ENCODE data around the gene MTRF1L. TPM values are rescaled to one million over a fixed set of nuclear protein-coding genes. Genes with fewer than 3 reads are reported as not detected.

MTRF1L gene
- total and polyA plus RNA-seq, 2 of the 13 experiments (the other 11 are each of a cell fraction or from before 2014, with no cell fraction given): 17.6 to 28.7 TPM

DNA sequence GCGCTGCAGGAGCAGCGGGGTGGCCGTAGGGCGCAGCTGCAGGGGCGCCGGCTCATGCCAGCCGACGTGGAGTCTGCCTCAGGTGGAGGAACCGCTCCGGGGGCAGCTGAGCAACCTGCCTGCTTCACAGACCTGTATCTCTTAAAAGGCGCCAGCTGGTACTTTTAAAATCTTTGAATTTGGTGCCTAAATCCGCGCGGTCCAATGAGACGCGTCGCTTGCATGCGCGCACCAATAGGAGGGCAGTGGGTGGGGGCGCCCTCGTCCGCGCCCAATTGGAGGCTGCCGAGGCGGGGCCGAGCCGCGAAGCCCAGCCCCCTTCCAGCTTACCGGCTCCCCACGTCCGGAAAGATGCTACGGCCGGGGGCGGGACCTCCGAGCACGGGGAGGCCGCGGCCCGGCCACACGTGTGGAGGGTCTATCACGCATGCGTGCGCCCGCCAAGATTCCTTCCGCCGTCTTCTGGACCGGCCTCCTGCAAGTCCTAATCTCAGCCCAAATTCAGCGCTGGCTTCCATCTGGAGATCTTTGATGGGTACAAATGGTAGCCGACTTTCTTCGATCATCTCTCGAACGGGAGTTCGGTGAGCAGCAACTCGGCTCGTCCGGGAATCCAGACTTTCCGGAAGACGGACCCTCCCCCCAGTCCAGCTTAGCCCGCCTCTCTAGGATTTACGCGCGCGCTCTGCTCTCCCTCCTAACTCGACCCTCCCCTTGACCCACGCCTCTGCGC is 19.4 kb downstream of the MTRF1L start, which contains the start of gene FBXO5 (continued):
- TF ChIP-seq, protein P1, sequence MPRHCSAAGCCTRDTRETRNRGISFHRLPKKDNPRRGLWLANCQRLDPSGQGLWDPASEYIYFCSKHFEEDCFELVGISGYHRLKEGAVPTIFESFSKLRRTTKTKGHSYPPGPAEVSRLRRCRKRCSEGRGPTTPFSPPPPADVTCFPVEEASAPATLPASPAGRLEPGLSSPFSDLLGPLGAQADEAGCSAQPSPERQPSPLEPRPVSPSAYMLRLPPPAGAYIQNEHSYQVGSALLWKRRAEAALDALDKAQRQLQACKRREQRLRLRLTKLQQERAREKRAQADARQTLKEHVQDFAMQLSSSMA (CRISPR knock-in tag; IDR thresholded peaks at IDR 0.05): peak; percentile 35
- no peak for TF ChIP-seq MBD4 (IDR thresholded peaks at IDR 0.05; ENCODE audit: borderline replicate concordance, low read length)
- peak; percentile 97 for TF ChIP-seq YEATS4 (CRISPR knock-in tag; IDR thresholded peaks at IDR 0.05; ENCODE audit: borderline replicate concordance)
- peak; percentile 57; the same call in 1 of the 2 replicates for TF ChIP-seq ZNF768 (CRISPR knock-in tag; IDR thresholded peaks at IDR 0.05)
- 0 out of 2 replicates have a peak, but pooled peaks have one; percentile 69 for TF ChIP-seq ZBTB3 (CRISPR knock-in tag; IDR thresholded peaks at IDR 0.05; ENCODE audit: borderline replicate concordance, low read depth)
- no peak for TF ChIP-seq FOXO1 (CRISPR knock-in tag; IDR thresholded peaks at IDR 0.05)
- TF ChIP-seq, protein P2, sequence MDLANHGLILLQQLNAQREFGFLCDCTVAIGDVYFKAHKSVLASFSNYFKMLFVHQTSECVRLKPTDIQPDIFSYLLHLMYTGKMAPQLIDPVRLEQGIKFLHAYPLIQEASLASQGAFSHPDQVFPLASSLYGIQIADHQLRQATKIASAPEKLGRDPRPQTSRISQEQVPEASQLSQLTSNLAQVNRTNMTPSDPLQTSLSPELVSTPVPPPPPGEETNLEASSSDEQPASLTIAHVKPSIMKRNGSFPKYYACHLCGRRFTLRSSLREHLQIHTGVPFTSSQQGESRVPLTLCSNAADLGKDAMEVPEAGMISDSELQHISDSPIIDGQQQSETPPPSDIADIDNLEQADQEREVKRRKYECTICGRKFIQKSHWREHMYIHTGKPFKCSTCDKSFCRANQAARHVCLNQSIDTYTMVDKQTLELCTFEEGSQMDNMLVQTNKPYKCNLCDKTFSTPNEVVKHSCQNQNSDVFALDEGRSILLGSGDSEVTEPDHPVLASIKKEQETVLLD (CRISPR knock-in tag; IDR thresholded peaks at IDR 0.05; ENCODE audit: low read depth): peak; percentile 8; the same call in 1 of the 2 replicates
- TF ChIP-seq, protein P3, sequence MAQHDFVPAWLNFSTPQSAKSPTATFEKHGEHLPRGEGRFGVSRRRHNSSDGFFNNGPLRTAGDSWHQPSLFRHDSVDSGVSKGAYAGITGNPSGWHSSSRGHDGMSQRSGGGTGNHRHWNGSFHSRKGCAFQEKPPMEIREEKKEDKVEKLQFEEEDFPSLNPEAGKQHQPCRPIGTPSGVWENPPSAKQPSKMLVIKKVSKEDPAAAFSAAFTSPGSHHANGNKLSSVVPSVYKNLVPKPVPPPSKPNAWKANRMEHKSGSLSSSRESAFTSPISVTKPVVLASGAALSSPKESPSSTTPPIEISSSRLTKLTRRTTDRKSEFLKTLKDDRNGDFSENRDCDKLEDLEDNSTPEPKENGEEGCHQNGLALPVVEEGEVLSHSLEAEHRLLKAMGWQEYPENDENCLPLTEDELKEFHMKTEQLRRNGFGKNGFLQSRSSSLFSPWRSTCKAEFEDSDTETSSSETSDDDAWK (CRISPR knock-in tag; IDR thresholded peaks at IDR 0.05): no peak
- TF ChIP-seq CCAR2 (optimal IDR thresholded peaks at IDR 0.05; ENCODE audit: low read depth, low read length): peak; percentile 25
- peak; percentile 65; the same call in 1 of the 2 replicates for TF ChIP-seq ZNF614 (CRISPR knock-in tag; IDR thresholded peaks at IDR 0.05; ENCODE audit: borderline replicate concordance)
- TF ChIP-seq NFIB (CRISPR knock-in tag; IDR thresholded peaks at IDR 0.05; ENCODE audit: borderline replicate concordance): no peak
- TF ChIP-seq, protein P4, sequence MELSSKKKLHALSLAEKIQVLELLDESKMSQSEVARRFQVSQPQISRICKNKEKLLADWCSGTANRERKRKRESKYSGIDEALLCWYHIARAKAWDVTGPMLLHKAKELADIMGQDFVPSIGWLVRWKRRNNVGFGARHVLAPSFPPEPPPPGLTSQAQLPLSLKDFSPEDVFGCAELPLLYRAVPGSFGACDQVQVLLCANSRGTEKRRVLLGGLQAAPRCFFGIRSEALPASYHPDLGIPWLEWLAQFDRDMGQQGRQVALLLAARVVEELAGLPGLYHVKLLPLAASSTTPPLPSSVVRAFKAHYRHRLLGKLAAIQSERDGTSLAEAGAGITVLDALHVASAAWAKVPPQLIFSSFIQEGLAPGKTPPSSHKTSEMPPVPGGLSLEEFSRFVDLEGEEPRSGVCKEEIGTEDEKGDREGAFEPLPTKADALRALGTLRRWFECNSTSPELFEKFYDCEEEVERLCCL (CRISPR knock-in tag; IDR thresholded peaks at IDR 0.05; ENCODE audit: borderline replicate concordance): peak; percentile 66; the same call in 1 of the 2 replicates
- TF ChIP-seq, protein P5, sequence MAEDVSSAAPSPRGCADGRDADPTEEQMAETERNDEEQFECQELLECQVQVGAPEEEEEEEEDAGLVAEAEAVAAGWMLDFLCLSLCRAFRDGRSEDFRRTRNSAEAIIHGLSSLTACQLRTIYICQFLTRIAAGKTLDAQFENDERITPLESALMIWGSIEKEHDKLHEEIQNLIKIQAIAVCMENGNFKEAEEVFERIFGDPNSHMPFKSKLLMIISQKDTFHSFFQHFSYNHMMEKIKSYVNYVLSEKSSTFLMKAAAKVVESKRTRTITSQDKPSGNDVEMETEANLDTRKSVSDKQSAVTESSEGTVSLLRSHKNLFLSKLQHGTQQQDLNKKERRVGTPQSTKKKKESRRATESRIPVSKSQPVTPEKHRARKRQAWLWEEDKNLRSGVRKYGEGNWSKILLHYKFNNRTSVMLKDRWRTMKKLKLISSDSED (CRISPR knock-in tag; IDR thresholded peaks at IDR 0.05): peak; percentile 82; the same call in 1 of the 2 replicates
- TF ChIP-seq, protein P6, sequence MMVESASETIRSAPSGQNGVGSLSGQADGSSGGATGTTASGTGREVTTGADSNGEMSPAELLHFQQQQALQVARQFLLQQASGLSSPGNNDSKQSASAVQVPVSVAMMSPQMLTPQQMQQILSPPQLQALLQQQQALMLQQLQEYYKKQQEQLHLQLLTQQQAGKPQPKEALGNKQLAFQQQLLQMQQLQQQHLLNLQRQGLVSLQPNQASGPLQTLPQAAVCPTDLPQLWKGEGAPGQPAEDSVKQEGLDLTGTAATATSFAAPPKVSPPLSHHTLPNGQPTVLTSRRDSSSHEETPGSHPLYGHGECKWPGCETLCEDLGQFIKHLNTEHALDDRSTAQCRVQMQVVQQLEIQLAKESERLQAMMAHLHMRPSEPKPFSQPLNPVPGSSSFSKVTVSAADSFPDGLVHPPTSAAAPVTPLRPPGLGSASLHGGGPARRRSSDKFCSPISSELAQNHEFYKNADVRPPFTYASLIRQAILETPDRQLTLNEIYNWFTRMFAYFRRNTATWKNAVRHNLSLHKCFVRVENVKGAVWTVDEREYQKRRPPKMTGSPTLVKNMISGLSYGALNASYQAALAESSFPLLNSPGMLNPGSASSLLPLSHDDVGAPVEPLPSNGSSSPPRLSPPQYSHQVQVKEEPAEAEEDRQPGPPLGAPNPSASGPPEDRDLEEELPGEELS (CRISPR knock-in tag; IDR thresholded peaks at IDR 0.05): 0 out of 2 replicates have a peak, but pooled peaks have one; percentile 28
- 0 out of 2 replicates have a peak, but pooled peaks have one; percentile 32 for TF ChIP-seq HMG20A (CRISPR knock-in tag; IDR thresholded peaks at IDR 0.05; ENCODE audit: borderline replicate concordance)
- peak; percentile 83; the same call in 1 of the 2 replicates for TF ChIP-seq NRL (CRISPR knock-in tag; IDR thresholded peaks at IDR 0.05; ENCODE audit: borderline replicate concordance)
- peak; percentile 83; the same call in 1 of the 2 replicates for TF ChIP-seq ZNF468 (CRISPR knock-in tag; IDR thresholded peaks at IDR 0.05)
- TF ChIP-seq, protein P7, sequence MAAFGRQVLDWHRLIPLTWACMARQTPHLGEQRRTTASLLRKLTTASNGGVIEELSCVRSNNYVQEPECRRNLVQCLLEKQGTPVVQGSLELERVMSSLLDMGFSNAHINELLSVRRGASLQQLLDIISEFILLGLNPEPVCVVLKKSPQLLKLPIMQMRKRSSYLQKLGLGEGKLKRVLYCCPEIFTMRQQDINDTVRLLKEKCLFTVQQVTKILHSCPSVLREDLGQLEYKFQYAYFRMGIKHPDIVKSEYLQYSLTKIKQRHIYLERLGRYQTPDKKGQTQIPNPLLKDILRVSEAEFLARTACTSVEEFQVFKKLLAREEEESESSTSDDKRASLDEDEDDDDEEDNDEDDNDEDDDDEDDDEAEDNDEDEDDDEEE (CRISPR knock-in tag; IDR thresholded peaks at IDR 0.05): no peak; the same call in 1 of the 2 replicates

Data from HepG2 (cell line).